CD14-positive monocyte (primary cell): ENCODE results near the gene CELF4. TPM values are rescaled to one million over a fixed set of nuclear protein-coding genes. Genes with fewer than 3 reads are reported as not detected.

Experiments
- DNase-seq, 3 donors: peaks; one replicate each; pipeline ENCODE4 v3.0.0-alpha.2; 2011 to 2022
- H2AFZ ChIP-seq: 2 replicates; pipeline ENCODE4 v1.6.0; 2012; ENCODE audit warnings: mild to moderate bottlenecking, low read depth, low read length, inconsistent platforms; ENCODE audit not compliant: insufficient read depth, poor library complexity, severe bottlenecking
- H3K27ac ChIP-seq, 2 donors: 1 replicate in 1 of 2; 2 replicates in 1 of 2; pipeline ENCODE4 v1.5.1; 2012 to 2013; ENCODE audit warnings: low read length in 2 of 2, control low read depth in 1 of 2, inconsistent platforms in 1 of 2, low read depth in 1 of 2, mild to moderate bottlenecking in 1 of 2
- H3K27me3 ChIP-seq, 2 donors: one replicate each; pipeline versions ENCODE4 v1.6.0 to v1.6.1; 2011 to 2013; ENCODE audit warnings: low read length in 2 of 2; ENCODE audit not compliant: control insufficient read depth in 2 of 2, insufficient read depth in 2 of 2
- H3K36me3 ChIP-seq, 2 donors: replicated peaks in 1 of 2; 1 replicate in 1 of 2; 2 replicates in 1 of 2; pipeline versions ENCODE4 v1.5.1 to v1.6.1; 2012 to 2013; ENCODE audit warnings: low read length in 2 of 2, control low read depth in 1 of 2, inconsistent platforms in 1 of 2, mild to moderate bottlenecking in 1 of 2; ENCODE audit not compliant: insufficient read depth in 2 of 2, control insufficient read depth in 1 of 2
- H3K4me1 ChIP-seq, 2 donors: 1 replicate in 1 of 2; 2 replicates in 1 of 2; pipeline versions ENCODE4 v1.5.1 to v1.6.1; 2012 to 2013; ENCODE audit warnings: low read length in 2 of 2, control low read depth in 1 of 2, inconsistent platforms in 1 of 2, mild to moderate bottlenecking in 1 of 2, moderate library complexity in 1 of 2; ENCODE audit not compliant: insufficient read depth in 2 of 2, control insufficient read depth in 1 of 2
- H3K4me2 ChIP-seq: replicated peaks from 2 replicates; pipeline ENCODE3; 2012; ENCODE audit warnings: low read length, moderate library complexity, mild to moderate bottlenecking; ENCODE audit not compliant: poor library complexity, severe bottlenecking; ENCODE audit errors: extremely low read depth
- H3K4me3 ChIP-seq, 3 experiments: fragments of 200-600 bp in 1 of 3; sonication (generic) in 1 of 3; replicated peaks in 1 of 3; 1 replicate in 2 of 3; 2 replicates in 1 of 3; pipeline ENCODE4 v1.5.1; 2011 to 2013; ENCODE audit warnings: low read length in 3 of 3, mild to moderate bottlenecking in 3 of 3, control low read depth in 2 of 3, low read depth in 2 of 3, inconsistent platforms in 1 of 3, moderate library complexity in 1 of 3
- H3K79me2 ChIP-seq: 2 replicates; pipeline ENCODE4 v1.6.0; 2012; ENCODE audit warnings: mild to moderate bottlenecking, control low read depth, inconsistent platforms, low read length, moderate library complexity; ENCODE audit not compliant: insufficient read depth
- H3K9ac ChIP-seq: 2 replicates; pipeline ENCODE4 v1.6.0; 2017; ENCODE audit warnings: low read length, mild to moderate bottlenecking; ENCODE audit not compliant: insufficient read depth, poor library complexity, severe bottlenecking
- H3K9me3 ChIP-seq, 2 donors: replicated peaks in 1 of 2; 1 replicate in 1 of 2; 2 replicates in 1 of 2; pipeline versions ENCODE4 v1.5.1 to v1.6.1; 2012 to 2013; ENCODE audit warnings: low read length in 2 of 2, control low read depth in 1 of 2; ENCODE audit not compliant: control insufficient read depth in 1 of 2, insufficient read depth in 1 of 2
- H4K20me1 ChIP-seq: 2 replicates; pipeline ENCODE4 v1.6.0; 2012; ENCODE audit warnings: mild to moderate bottlenecking, low read length, control low read depth, moderate library complexity; ENCODE audit not compliant: insufficient read depth
- H3K27ac Mint-ChIP-seq, 7 donors: one replicate each; pipeline ENCODE4 v1.8.0; 2020; ENCODE audit warnings: mild to moderate bottlenecking in 7 of 7, mixed read lengths in 7 of 7, moderate library complexity in 6 of 7, inconsistent platforms in 2 of 7
- H3K27me3 Mint-ChIP-seq, 3 donors: one replicate each; pipeline ENCODE4 v1.8.0; 2021 to 2022; ENCODE audit warnings: low read depth in 3 of 3, mild to moderate bottlenecking in 3 of 3, mixed read lengths in 3 of 3, moderate library complexity in 3 of 3, inconsistent platforms in 1 of 3
- H3K36me3 Mint-ChIP-seq, 2 donors: one replicate each; pipeline ENCODE4 v1.8.0; 2020; ENCODE audit warnings: mixed read lengths in 2 of 2, inconsistent platforms in 1 of 2, mild to moderate bottlenecking in 1 of 2
- H3K4me1 Mint-ChIP-seq: one replicate; pipeline ENCODE4 v1.8.0; 2020; ENCODE audit warnings: mild to moderate bottlenecking, mixed read lengths
- H3K4me3 Mint-ChIP-seq, 2 donors: one replicate each; pipeline ENCODE4 v1.8.0; 2020; ENCODE audit warnings: mild to moderate bottlenecking in 2 of 2, mixed read lengths in 2 of 2, moderate library complexity in 1 of 2
- H3K9me3 Mint-ChIP-seq, 7 donors: one replicate each; pipeline ENCODE4 v1.8.0; 2020 to 2022; ENCODE audit warnings: mixed read lengths in 7 of 7, mild to moderate bottlenecking in 6 of 7, moderate library complexity in 6 of 7, inconsistent platforms in 2 of 7
- WGBS: methylation state at CpG from one replicate; pipeline ENCODE4 v1.1.5; 2013; ENCODE audit warnings: missing lambda C conversion rate; ENCODE audit not compliant: insufficient coverage; 5-methylcytosine and 5-hydroxymethylcytosine counted together
- intact Hi-C, 2 donors: fragments of 100-400 bp; cut with micrococcal nuclease; formaldehyde crosslinking; loops; one replicate each; pipeline versions ENCODE4 v1.15.0 to v1.15.1; 2023
- polyA plus RNA-seq, 3 donors: library from polyadenylated mRNA; depleted of rRNA in 1 of 3; unstranded in 2 of 3; stranded (reverse) in 1 of 3; fragments of 300-500 nt in 2 of 3; fragments of >200 nt in 1 of 3; fragmentation: Illumina TruSeq in 2 of 3; gene quantifications; 1 replicate in 2 of 3; 2 replicates in 1 of 3; pipeline ENCODE4 v1.2.3, GENCODE V29; 2012 to 2021
- TF ChIP-seq, protein P1 (sequence below): fragments of 200-600 bp; IDR thresholded peaks from one replicate; pipeline ENCODE4 v1.8.0; 2022; ENCODE audit warnings: antibody characterized with exemption, mild to moderate bottlenecking

CELF4 gene
- polyA plus RNA-seq, 3 donors, result not detected

DNA sequence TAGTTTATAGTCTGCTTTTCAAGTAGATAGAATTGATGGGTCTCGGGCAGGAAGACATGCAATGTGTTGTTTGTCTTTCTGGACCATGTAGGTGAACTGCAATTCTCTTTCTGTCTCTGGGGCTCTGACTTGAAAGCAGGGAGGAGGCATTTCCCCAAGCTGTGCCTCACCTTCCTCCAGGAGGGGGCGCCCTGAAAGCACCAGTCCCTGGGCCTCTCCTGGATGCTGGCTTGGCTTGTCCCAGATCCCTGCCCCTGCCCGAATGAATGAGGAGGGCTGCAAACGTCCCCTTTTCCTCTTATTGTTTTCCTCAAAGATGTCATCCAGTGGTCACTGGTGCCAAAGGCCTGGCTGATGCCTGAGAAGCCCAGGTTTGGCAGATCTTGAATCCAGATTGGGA is 270.6 kb downstream of the CELF4 start:
- H3K27me3 ChIP-seq, result no peaks in the 10 kb centered on the region
- H3K4me3 Mint-ChIP-seq, result no peak overlapping the region
- no peak overlapping the region for H3K27ac ChIP-seq
- no peaks in the 10 kb centered on the region for H3K79me2 ChIP-seq
- no peaks in the 10 kb centered on the region for H3K9me3 ChIP-seq
- H3K36me3 Mint-ChIP-seq, result no peaks in the 10 kb centered on the region
- DNase-seq, result no peak
- H3K4me1 ChIP-seq, result no peaks in the 10 kb centered on the region
- intact Hi-C loops, result no loop called here
- H3K9me3 Mint-ChIP-seq, result peaks cover 0 to 4% (median 0%) of the 10 kb centered on the region in 7 donors
- H3K27me3 Mint-ChIP-seq, result peaks cover 0 to 3% (median 2%) of the 10 kb centered on the region in 3 donors
- peaks cover 4% of the 10 kb centered on the region for H3K4me1 Mint-ChIP-seq
- H3K27ac Mint-ChIP-seq, result no peak overlapping the region
- no peak overlapping the region for H3K4me3 ChIP-seq
- no peaks in the 10 kb centered on the region for H4K20me1 ChIP-seq
- H2AFZ ChIP-seq, result no peak overlapping the region
- TF ChIP-seq, protein P1, sequence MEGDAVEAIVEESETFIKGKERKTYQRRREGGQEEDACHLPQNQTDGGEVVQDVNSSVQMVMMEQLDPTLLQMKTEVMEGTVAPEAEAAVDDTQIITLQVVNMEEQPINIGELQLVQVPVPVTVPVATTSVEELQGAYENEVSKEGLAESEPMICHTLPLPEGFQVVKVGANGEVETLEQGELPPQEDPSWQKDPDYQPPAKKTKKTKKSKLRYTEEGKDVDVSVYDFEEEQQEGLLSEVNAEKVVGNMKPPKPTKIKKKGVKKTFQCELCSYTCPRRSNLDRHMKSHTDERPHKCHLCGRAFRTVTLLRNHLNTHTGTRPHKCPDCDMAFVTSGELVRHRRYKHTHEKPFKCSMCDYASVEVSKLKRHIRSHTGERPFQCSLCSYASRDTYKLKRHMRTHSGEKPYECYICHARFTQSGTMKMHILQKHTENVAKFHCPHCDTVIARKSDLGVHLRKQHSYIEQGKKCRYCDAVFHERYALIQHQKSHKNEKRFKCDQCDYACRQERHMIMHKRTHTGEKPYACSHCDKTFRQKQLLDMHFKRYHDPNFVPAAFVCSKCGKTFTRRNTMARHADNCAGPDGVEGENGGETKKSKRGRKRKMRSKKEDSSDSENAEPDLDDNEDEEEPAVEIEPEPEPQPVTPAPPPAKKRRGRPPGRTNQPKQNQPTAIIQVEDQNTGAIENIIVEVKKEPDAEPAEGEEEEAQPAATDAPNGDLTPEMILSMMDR, result no peak
- 31% methylated on average over 3 of the region's 4 CpGs for WGBS
- no peak overlapping the region for H3K4me2 ChIP-seq
- no peaks in the 10 kb centered on the region for H3K36me3 ChIP-seq
- H3K9ac ChIP-seq, result no peak overlapping the region

DNA sequence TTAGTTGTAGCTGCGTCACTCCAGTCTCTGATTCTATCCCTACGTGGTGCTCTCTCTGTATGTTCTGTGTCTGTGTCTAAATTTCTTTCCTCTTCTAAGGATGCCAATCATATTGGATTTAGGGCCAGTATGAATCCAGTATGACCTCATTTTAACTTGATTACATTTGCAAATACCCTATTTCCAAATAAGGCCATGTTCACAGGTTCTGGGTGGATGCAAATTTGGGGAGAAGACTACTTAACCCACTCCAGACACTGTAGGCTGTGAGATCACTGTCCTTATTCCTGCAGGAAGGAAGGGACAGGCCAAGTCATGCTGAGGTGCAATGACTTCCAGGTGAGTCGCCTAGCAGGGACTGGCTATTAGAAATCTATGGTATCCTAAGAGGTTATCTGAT is 272.2 kb downstream of the CELF4 start:
- Mint-ChIP-seq H3K27ac (no peak overlapping the region), H3K27me3 (peaks cover 0 to 3% (median 2%) of the 10 kb centered on the region in 3 donors), H3K4me1 (no peaks in the 10 kb centered on the region), H3K36me3 (no peaks in the 10 kb centered on the region), H3K9me3 (peaks cover 0 to 4% (median 0%) of the 10 kb centered on the region in 7 donors), H3K4me3 (no peak overlapping the region)
- no peaks in the 10 kb centered on the region for H3K4me1 ChIP-seq
- H2AFZ ChIP-seq, result no peak overlapping the region
- WGBS, result 0% methylated on average over 1 of the region's 3 CpGs
- TF ChIP-seq, protein P1, result no peak
- H3K36me3 ChIP-seq, result no peaks in the 10 kb centered on the region
- no peaks in the 10 kb centered on the region for H3K9me3 ChIP-seq
- intact Hi-C loops, result no loop called here
- DNase-seq, result no peak
- no peak overlapping the region for H3K4me2 ChIP-seq
- H3K4me3 ChIP-seq, result no peak overlapping the region
- H3K27me3 ChIP-seq, result no peaks in the 10 kb centered on the region
- H3K79me2 ChIP-seq, result no peaks in the 10 kb centered on the region
- no peak overlapping the region for H3K9ac ChIP-seq
- no peak overlapping the region for H3K27ac ChIP-seq
- H4K20me1 ChIP-seq, result no peaks in the 10 kb centered on the region
